Activated CD8-positive, alpha-beta memory T cell treated with anti-CD3 and anti-CD28 coated beads, Interleukin-2, amount 50 U/mL, for 1 hour (primary cell): ENCODE results near the gene EXOC8.

ENCODE experiments used
- DNase-seq: peaks from one replicate; pipeline ENCODE4 v3.0.0-alpha.2; 2020; ENCODE audit errors: extremely low read depth

EXOC8 gene

DNA sequence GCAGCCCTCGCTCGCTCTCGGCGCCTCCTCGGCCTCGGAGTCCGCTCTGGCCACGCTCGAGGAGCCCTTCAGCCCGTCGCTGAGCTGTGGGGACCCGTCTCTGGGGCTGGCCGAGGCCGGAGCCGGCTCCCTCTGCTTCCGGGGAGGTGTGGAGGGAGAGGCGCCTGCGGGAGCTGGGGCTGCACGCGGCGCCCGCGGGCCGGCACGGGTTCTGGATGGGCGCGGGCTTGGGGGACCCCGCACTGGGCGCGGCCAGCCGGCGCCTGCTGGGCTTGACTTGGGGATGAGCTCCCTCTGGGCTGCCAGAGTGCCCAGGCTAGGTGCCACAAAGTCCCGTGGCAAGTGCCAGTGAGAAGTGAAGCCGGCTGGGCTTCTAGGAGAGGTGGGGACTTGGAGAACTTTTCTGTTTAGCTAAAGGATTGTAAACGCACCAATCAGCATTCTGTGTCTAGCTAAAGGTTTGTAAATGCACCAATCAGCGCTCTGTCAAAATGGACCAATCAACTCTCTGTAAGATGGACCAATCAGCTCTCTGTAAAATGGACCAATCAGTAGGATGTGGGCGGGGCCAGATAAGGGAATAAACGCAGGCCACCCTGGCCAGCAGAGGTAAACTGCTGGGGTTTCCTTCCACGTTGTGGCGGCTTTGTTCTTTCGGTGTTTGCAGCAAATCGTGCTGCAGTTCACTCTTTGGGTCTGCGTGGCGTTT is 20.2 kb downstream of the EXOC8 start:
- no peak for DNase-seq

DNA sequence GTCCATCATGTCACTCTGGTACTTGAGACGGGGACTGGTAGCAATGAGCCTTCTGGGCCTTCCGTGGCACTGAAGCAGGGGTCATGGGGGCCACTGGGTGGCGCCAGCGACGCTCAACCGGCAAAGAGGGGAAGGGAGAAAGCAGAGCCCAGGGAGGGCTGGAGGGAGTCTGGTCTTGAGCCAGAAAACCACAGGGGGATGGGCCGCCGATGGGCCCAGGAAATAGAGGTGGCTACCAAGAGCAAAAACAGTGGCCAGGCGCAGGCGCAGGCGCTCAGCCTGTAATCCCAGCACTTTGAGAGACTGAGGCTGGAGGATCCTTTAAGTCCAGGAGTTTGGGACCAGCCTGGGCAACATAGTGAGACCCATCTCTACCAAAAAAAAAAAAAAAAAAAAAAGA is 21.8 kb downstream of the EXOC8 start:
- no peak for DNase-seq

- DNase-seq, result no peak
Measured at GRCh38 chr1:231313661-231314060, 24.0 kb downstream of the EXOC8 start.

- DNase-seq, result no peak
Measured at GRCh38 chr1:231312432-231312788, 25.2 kb downstream of the EXOC8 start.

- no peak for DNase-seq
Measured at GRCh38 chr1:231311720-231312431, 25.8 kb downstream of the EXOC8 start.

- DNase-seq, result no peak
Measured at GRCh38 chr1:231310391-231310934, 27.2 kb downstream of the EXOC8 start.

DNA sequence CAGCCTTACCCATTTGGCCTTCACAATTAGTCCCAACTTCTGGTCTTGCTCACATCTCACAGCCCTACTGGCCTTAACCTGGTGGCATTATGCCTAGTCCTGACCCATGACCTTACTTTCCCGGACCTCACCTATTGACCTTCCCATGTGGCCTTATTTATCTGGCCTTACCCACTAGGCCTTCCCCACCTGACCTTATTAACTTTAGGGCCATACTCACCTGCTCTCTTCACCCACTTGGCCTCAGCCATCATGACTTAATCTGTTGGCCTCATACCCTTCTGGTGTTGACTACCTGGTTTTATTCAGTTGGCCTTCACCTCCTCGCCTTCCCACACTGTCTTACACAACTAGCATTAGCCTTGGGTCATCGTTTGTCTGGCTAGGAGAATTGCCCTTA is 35.7 kb downstream of the EXOC8 start:
- no peak for DNase-seq

DNA sequence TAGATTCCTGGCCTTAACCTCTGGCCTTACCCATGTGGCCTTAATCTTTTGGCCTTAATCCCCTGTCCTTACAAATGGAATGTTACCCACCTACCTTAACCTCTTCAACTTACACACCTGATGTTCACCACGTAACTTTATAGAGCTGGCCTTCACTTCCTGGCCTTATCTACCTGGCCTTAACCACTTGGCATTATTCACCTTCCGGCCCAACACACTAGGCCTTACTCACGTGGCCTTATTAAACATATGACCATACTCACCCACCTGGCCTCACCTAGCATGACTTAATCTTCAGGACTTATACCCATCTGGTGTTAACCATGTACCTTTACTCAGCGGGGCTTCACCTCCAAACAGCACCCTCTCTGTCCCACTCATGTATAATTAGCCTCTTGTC is 41.7 kb downstream of the EXOC8 start:
- no peak for DNase-seq

DNA sequence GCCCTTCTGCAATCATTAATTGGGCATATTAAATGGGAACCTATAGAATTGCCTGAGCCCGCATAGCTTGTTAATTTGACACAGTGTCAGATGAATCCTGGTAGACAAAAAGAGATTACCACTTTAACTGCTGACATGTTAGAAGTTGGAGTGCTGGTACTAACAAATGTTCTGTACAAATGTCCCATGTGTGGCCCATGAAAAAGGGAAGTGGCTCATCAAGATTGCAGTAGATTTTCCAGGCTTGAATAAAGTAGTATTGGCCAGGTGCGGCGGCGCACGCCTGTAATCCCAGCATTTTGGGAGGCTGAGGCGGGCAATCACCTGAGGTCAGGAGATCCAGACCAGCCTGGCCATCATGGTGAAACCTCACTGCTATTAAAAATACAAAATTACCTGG is 51.0 kb downstream of the EXOC8 start:
- no peak for DNase-seq

- DNase-seq, result no peak
Measured at GRCh38 chr1:231284441-231284840, 53.2 kb downstream of the EXOC8 start.
